ENCODE data around the gene GALNT18.

Gene GALNT18

DNA sequence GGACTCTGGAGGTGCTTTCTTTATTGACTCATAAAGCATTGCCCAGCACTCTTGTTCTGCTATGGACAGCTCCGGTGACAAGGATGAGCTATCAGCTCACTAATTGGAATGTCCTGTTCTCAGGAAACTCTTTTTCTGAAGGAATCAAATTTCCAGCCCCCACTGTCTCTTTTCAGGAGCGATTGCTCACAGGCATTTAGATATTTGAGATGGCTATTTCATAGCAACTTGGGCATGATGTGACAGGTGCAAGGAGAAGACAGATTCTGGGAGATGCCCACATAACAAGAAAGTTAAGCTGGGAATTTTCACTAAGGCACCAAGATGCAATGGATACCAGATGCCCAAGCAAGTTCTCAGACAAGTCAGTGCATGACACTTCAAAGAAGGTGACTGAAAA is 145.3 kb downstream of the GALNT18 start:
- H3K4me2 ChIP-seq: no peak overlapping the region
- no peaks in the 10 kb centered on the region for H3K79me2 ChIP-seq (ENCODE audit: insufficient read depth, low read depth)
- no peak overlapping the region for H3K4me3 ChIP-seq (IDR thresholded peaks at IDR 0.05; ENCODE audit: insufficient read depth, low read depth, low read length)
- no peak overlapping the region for H3K9ac ChIP-seq
- no peaks in the 10 kb centered on the region for H4K20me1 ChIP-seq (ENCODE audit: insufficient read depth)
- no peaks in the 10 kb centered on the region for H3K27me3 ChIP-seq (ENCODE audit: insufficient read depth, low read depth)
- H2AFZ ChIP-seq (ENCODE audit: low read depth): no peak overlapping the region
- no peaks in the 10 kb centered on the region for H3K36me3 ChIP-seq (ENCODE audit: insufficient read depth)
- H3K4me1 ChIP-seq (ENCODE audit: low read depth, poor library complexity, severe bottlenecking): no peaks in the 10 kb centered on the region
- TF ChIP-seq, protein P1, sequence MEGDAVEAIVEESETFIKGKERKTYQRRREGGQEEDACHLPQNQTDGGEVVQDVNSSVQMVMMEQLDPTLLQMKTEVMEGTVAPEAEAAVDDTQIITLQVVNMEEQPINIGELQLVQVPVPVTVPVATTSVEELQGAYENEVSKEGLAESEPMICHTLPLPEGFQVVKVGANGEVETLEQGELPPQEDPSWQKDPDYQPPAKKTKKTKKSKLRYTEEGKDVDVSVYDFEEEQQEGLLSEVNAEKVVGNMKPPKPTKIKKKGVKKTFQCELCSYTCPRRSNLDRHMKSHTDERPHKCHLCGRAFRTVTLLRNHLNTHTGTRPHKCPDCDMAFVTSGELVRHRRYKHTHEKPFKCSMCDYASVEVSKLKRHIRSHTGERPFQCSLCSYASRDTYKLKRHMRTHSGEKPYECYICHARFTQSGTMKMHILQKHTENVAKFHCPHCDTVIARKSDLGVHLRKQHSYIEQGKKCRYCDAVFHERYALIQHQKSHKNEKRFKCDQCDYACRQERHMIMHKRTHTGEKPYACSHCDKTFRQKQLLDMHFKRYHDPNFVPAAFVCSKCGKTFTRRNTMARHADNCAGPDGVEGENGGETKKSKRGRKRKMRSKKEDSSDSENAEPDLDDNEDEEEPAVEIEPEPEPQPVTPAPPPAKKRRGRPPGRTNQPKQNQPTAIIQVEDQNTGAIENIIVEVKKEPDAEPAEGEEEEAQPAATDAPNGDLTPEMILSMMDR (conservative IDR thresholded peaks at IDR 0.05; ENCODE audit: low read depth, low read length): no peak
- H3K27ac ChIP-seq: no peak overlapping the region

DNA sequence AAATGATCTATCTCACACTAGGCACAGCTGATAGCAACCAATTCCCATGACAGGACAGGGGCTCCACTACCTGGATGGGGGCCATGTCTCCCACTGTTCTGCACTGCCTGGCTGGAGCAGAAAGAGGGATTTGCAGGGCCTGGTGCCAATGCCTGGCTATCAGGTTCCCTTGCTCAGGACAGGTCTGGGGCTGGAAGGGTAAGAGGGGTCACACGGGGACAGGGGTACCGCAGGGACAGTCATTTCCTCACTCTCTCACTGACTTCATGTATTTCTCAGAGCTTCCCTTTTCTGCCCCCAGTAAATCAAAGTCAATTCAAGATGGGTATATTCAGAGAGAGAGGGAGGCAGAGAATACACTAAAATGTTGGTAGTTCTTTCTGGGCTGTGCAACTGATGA is 149.7 kb downstream of the GALNT18 start:
- Histone ChIP-seq H3K4me2 (no peak overlapping the region), H3K4me1 (ENCODE audit: low read depth, poor library complexity, severe bottlenecking) (no peaks in the 10 kb centered on the region)

DNA sequence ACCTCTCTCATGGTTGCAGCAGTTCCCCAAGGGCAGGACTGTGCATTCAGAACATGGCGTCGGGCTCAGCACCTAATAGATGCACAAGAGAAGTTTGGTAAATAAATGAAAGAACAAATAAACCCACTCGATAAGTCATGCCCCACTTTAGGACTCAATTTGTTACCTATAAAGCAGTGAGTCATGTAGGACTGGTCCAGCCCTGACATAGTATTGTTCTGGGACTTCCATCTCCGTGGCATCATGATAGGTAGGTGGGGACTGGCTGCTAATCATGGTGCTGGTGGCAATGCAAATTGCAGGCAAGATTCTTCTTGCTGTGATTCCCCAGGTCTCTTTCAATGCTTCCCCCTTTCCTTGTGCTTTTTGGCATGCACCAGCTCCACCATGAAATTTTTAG is 150.6 kb downstream of the GALNT18 start:
- Histone ChIP-seq H3K4me1 (ENCODE audit: low read depth, poor library complexity, severe bottlenecking) (no peaks in the 10 kb centered on the region), H3K27ac (no peak overlapping the region), H3K4me2 (no peak overlapping the region), H2AFZ (ENCODE audit: low read depth) (no peak overlapping the region), H3K79me2 (ENCODE audit: insufficient read depth, low read depth) (no peaks in the 10 kb centered on the region), H3K27me3 (ENCODE audit: insufficient read depth, low read depth) (no peaks in the 10 kb centered on the region), H4K20me1 (ENCODE audit: insufficient read depth) (no peaks in the 10 kb centered on the region), H3K36me3 (ENCODE audit: insufficient read depth) (no peaks in the 10 kb centered on the region), H3K9ac (no peak overlapping the region), H3K4me3 (IDR thresholded peaks at IDR 0.05; ENCODE audit: insufficient read depth, low read depth, low read length) (no peak overlapping the region)
- TF ChIP-seq, protein P1 (conservative IDR thresholded peaks at IDR 0.05; ENCODE audit: low read depth, low read length): no peak

More for the DNA sequence above, 149.7 kb downstream of the GALNT18 start:
- Histone ChIP-seq H3K36me3 (ENCODE audit: insufficient read depth) (no peaks in the 10 kb centered on the region), H3K27ac (no peak overlapping the region), H2AFZ (ENCODE audit: low read depth) (no peak overlapping the region), H3K79me2 (ENCODE audit: insufficient read depth, low read depth) (no peaks in the 10 kb centered on the region), H4K20me1 (ENCODE audit: insufficient read depth) (no peaks in the 10 kb centered on the region), H3K27me3 (ENCODE audit: insufficient read depth, low read depth) (no peaks in the 10 kb centered on the region), H3K4me3 (IDR thresholded peaks at IDR 0.05; ENCODE audit: insufficient read depth, low read depth, low read length) (no peak overlapping the region), H3K9ac (no peak overlapping the region)
- TF ChIP-seq, protein P1 (conservative IDR thresholded peaks at IDR 0.05; ENCODE audit: low read depth, low read length): no peak

DNA sequence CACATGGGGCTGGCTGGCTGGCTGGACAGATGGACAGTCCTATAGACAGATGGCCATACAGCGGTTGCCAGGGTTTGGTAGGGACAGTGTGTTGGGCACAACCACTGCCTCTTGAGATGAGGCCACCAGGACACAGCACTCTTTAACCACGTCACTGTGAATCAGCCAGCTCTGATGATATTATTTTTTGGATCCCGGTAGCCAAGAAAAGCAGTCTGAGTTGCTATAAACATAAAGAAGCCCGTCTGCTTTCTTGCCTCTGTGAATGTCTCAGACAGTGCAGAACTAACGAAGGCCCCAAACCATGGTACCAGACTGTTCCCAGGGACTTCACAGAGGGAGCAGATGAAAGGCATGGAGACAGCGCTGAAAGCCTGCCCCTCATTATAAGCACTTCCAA is 152.9 kb downstream of the GALNT18 start:
- H3K9ac ChIP-seq: no peak overlapping the region
- H3K27ac ChIP-seq: no peak overlapping the region
- no peak overlapping the region for H3K4me3 ChIP-seq (IDR thresholded peaks at IDR 0.05; ENCODE audit: insufficient read depth, low read depth, low read length)
- TF ChIP-seq, protein P1 (conservative IDR thresholded peaks at IDR 0.05; ENCODE audit: low read depth, low read length): no peak
- no peak overlapping the region for H2AFZ ChIP-seq (ENCODE audit: low read depth)
- no peaks in the 10 kb centered on the region for H3K4me1 ChIP-seq (ENCODE audit: low read depth, poor library complexity, severe bottlenecking)
- H4K20me1 ChIP-seq (ENCODE audit: insufficient read depth): no peaks in the 10 kb centered on the region
- H3K4me2 ChIP-seq: no peak overlapping the region
- no peaks in the 10 kb centered on the region for H3K79me2 ChIP-seq (ENCODE audit: insufficient read depth, low read depth)
- no peaks in the 10 kb centered on the region for H3K27me3 ChIP-seq (ENCODE audit: insufficient read depth, low read depth)
- no peaks in the 10 kb centered on the region for H3K36me3 ChIP-seq (ENCODE audit: insufficient read depth)

Measured in KMS-11 (cell line).